Small intestine (tissue), 7 donors: Measurements from ENCODE around the gene GPR25. TPM values are rescaled to one million over a fixed set of nuclear protein-coding genes. Genes with fewer than 3 reads are reported as not detected.

Source experiments
- DNase-seq, 2 donors: peaks; one replicate each; pipeline versions ENCODE4 v3.0.0 to v3.0.0-alpha.2; 2013
- FAIRE-seq: peaks from 2 replicates; lab custom pipeline; 2012; peaks lifted over from hg19 to GRCh38; lab: Jason Lieb, UNC
- H3K27ac ChIP-seq, 3 donors: one replicate each; pipeline ENCODE4 v1.5.1; 2013; ENCODE audit warnings: low read length in 2 of 3, mild to moderate bottlenecking in 2 of 3, control low read depth in 1 of 3, inconsistent platforms in 1 of 3, low read depth in 1 of 3, moderate library complexity in 1 of 3
- H3K27me3 ChIP-seq, 3 donors: one replicate each; pipeline ENCODE4 v1.6.1; 2013; ENCODE audit warnings: low read length in 3 of 3, inconsistent platforms in 1 of 3; ENCODE audit not compliant: control insufficient read depth in 3 of 3, insufficient read depth in 3 of 3
- H3K36me3 ChIP-seq, 3 donors: one replicate each; pipeline ENCODE4 v1.6.1; 2013; ENCODE audit warnings: low read length in 3 of 3, inconsistent platforms in 1 of 3, low read depth in 1 of 3, mild to moderate bottlenecking in 1 of 3, moderate library complexity in 1 of 3; ENCODE audit not compliant: control insufficient read depth in 3 of 3, insufficient read depth in 2 of 3
- H3K4me1 ChIP-seq, 3 donors: one replicate each; pipeline ENCODE4 v1.6.1; 2013; ENCODE audit warnings: low read length in 2 of 3, inconsistent platforms in 1 of 3, low read depth in 1 of 3, mild to moderate bottlenecking in 1 of 3, moderate library complexity in 1 of 3; ENCODE audit not compliant: control insufficient read depth in 3 of 3, insufficient read depth in 2 of 3
- H3K4me3 ChIP-seq, 3 donors: one replicate each; pipeline ENCODE4 v1.5.1; 2013; ENCODE audit warnings: low read length in 3 of 3, control low read depth in 1 of 3, inconsistent platforms in 1 of 3, low read depth in 1 of 3, mild to moderate bottlenecking in 1 of 3, moderate library complexity in 1 of 3
- H3K9me3 ChIP-seq, 2 donors: one replicate each; pipeline ENCODE4 v1.6.1; 2013; ENCODE audit warnings: low read depth in 1 of 2, low read length in 1 of 2; ENCODE audit not compliant: control insufficient read depth in 2 of 2, insufficient read depth in 1 of 2
- WGBS, 3 donors: extraction: QIAGEN DNeasy Blood & Tissue Kit; methylation state at CpG; one replicate each; pipeline ENCODE4 v1.1.7; 2013; 5-methylcytosine and 5-hydroxymethylcytosine counted together
- polyA plus RNA-seq, 4 donors: library from polyadenylated mRNA; stranded (reverse) in 3 of 4; unstranded in 1 of 4; fragments of 200-250 nt in 3 of 4; fragments of 120-200 nt in 1 of 4; gene quantifications; one replicate each; pipeline versions ENCODE4 v1.2.1 to v1.2.3, GENCODE V29; 2013
- donor health status: healthy with polysubstance abuse.
- donor health status: control.
- donor health status: control.
- donor health status: Bipolar disorder and iron deficiency.
- donor health status: healthy.

The GPR25 gene
- polyA plus RNA-seq, 4 donors: 0.07 to 0.10 TPM; not detected in 2

DNA sequence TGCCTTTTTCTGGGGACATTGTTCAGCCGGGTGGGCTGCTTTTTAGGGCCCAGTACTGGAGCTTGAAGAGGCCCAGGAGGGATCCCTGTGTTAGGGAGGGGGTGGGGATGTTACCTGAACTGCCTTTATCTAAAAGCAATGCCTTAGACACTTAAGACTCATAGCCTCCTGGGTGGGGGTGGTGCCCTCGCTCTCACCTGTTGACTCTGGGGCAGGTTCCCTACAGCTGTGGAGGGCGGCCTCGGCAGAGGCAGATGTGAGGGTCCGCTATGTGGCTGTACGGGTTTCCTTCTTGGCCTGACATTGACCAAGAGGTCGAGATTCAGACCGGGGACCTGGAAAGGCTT is 22.6 kb downstream of the GPR25 start:
- FAIRE-seq (no peak), DNase-seq (peak; percentile 65 to 66)
- Histone ChIP-seq H3K4me3 (peak overlapping the region; percentile 43 to 87 (median 76)), H3K27ac (peak overlapping the region; percentile 97 to 99 (median 98)), H3K27me3 (no peaks in the 10 kb centered on the region), H3K36me3 (peaks cover 3 to 36% (median 18%) of the 10 kb centered on the region in 3 donors), H3K4me1 (peaks cover 0 to 55% (median 9%) of the 10 kb centered on the region in 3 donors), H3K9me3 (no peaks in the 10 kb centered on the region)
- 19 to 60% (median 20%) methylated on average over 8 of the region's 8 CpGs for WGBS, 3 donors

GRCh38 chr1:200895801-200896530 is 23.2 kb downstream of the GPR25 start:
- Histone ChIP-seq H3K36me3 (peaks cover 3 to 41% (median 23%) of the 10 kb centered on the region in 3 donors), H3K27ac (peak overlapping the region; percentile 97 to 99 (median 98)), H3K4me1 (peaks cover 0 to 55% (median 9%) of the 10 kb centered on the region in 3 donors), H3K9me3 (no peaks in the 10 kb centered on the region), H3K4me3 (peak overlapping the region; percentile 43 to 87 (median 76)), H3K27me3 (no peaks in the 10 kb centered on the region)
- DNase-seq: peak; percentile 88
- no peak for FAIRE-seq
- 23 to 62% (median 26%) methylated on average over 9 of the region's 9 CpGs for WGBS, 3 donors

DNA sequence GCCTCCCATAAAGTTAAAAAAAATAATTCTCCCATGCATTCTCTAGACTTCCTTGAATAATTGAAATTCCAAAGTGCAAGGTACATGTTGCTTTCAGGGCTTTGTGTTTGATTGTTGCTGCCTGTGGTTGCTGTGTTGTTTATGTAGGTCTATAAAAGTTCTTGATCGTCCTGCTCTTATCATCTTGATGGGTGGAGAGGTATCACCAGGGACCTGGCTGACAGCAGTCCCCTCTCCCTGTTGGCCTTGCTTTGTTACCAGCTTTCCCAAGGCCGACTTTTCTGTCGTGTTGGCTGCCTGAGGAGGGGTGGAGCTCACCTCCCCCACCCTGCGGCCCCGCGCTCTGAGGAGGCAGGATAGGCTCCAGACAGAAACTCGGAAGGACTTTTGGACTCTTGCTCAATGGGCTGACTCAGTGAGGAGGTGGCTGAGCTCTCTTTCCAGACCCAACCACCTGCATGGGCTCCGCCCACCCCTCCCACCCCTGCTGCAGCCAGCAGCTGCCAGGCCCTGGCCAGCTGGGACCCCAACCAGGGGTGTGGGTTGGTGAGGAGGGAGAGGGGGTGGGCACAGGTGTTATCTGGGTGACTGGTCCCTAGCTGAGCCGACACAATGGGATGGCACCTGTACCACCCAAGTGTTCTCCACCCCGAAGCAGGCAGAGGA is 23.9 kb downstream of the GPR25 start:
- no peak for FAIRE-seq
- 18 to 65% (median 29%) methylated on average over 10 of the region's 10 CpGs for WGBS, 3 donors
- H3K36me3 ChIP-seq: peaks cover 3 to 48% (median 28%) of the 10 kb centered on the region in 3 donors

DNA sequence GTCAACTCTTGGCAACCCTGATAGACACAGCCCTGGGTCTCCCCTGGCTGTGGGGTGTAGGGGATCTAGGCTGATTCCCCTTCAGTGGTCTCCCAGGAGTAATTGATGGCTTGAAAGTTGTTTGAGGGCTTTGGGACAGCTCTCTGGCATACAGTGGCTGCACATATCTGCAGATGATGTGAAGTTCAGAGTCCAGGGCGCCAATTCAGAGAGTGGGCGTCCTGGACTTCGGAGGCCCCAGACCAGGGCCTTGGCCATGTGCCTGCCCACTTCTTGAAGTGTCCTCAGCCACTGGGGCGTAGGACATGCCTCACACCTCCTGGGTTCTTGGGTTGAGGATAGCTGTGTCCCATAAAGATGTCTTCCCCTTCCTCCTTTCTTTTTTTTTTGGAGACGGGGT is 24.5 kb downstream of the GPR25 start:
- Histone ChIP-seq H3K27ac (peak overlapping the region; percentile 83 to 98 (median 97)), H3K27me3 (no peaks in the 10 kb centered on the region), H3K4me3 (peak overlapping the region in 2 of 3 donors; percentile 36 to 87), H3K9me3 (no peaks in the 10 kb centered on the region), H3K4me1 (peaks cover 0 to 68% (median 11%) of the 10 kb centered on the region in 3 donors), H3K36me3 (peaks cover 3 to 54% (median 31%) of the 10 kb centered on the region in 3 donors)
- 20 to 64% (median 39%) methylated on average over 5 of the region's 5 CpGs for WGBS, 3 donors
- DNase-seq: peak; percentile 73 to 81
- FAIRE-seq: no peak

More for the DNA sequence above, 23.9 kb downstream of the GPR25 start:
- peaks cover 0 to 62% (median 9%) of the 10 kb centered on the region in 3 donors for H3K4me1 ChIP-seq
- no peaks in the 10 kb centered on the region for H3K9me3 ChIP-seq
- peak overlapping the region; percentile 83 to 98 (median 97) for H3K27ac ChIP-seq
- H3K27me3 ChIP-seq: no peaks in the 10 kb centered on the region
- peak overlapping the region in 2 of 3 donors; percentile 76 to 87 for H3K4me3 ChIP-seq
- DNase-seq: peak; percentile 99

DNA sequence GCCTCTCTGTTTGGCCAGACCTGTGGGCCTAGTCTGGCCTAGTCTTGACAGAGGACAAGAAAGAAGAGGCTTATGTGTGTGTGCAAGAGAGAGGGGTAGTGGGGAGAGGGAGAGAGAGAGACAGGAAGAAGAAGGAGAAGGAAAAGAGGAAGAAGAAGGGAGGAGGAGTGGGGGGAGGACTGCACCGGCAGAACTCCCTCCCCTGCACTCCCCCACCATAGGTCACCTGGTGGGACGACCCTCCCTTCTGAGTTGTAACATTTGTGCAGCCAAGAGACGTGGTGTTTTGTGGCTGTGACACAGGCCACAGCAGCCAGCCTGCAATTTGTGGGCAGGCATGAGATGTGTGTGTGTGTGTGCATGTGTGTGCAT is 26.2 kb downstream of the GPR25 start:
- peak overlapping the region in 1 of 3 donors; percentile 87 for H3K4me3 ChIP-seq
- DNase-seq (no peak), FAIRE-seq (no peak)
- H3K36me3 ChIP-seq: peaks cover 3 to 69% (median 33%) of the 10 kb centered on the region in 3 donors
- no peaks in the 10 kb centered on the region for H3K27me3 ChIP-seq
- H3K9me3 ChIP-seq: no peaks in the 10 kb centered on the region
- 18 to 47% (median 22%) methylated on average over 3 of the region's 3 CpGs for WGBS, 3 donors
- peak overlapping the region in 1 of 3 donors; percentile 0 for H3K27ac ChIP-seq
- peaks cover 0 to 55% (median 11%) of the 10 kb centered on the region in 3 donors for H3K4me1 ChIP-seq

DNA sequence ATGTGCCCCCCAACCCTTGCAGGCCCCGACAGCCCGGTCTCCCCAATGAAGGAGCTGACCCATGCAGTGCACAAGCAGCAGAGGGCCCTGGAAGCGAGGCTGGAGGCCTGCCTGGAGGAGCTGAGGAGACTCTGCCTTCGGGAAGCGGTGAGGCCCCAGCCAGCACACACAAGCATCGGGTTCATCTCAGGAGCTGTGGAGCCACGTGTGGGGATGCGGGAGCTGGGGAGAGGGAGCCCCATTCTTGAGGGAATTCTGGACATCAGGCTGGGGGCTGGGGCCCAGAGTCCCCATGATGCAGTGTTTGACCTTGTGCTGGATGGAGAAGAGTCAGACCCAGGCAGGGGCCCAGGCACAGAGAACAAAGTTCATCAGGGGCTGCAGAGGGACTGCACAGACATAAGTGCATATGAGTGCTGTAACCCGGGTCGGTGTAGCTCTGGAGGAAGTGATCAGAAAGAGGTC is 26.7 kb downstream of the GPR25 start:
- H3K4me3 ChIP-seq: no peak overlapping the region
- H3K4me1 ChIP-seq: peaks cover 0 to 51% (median 11%) of the 10 kb centered on the region in 3 donors
- peaks cover 3 to 74% (median 33%) of the 10 kb centered on the region in 3 donors for H3K36me3 ChIP-seq
- H3K27ac ChIP-seq: peak overlapping the region in 1 of 3 donors; percentile 0
- H3K27me3 ChIP-seq: no peaks in the 10 kb centered on the region
- DNase-seq (no peak), FAIRE-seq (no peak)
- WGBS, 3 donors: 78 to 86% (median 83%) methylated on average over 10 of the region's 10 CpGs
- H3K9me3 ChIP-seq: no peaks in the 10 kb centered on the region

DNA sequence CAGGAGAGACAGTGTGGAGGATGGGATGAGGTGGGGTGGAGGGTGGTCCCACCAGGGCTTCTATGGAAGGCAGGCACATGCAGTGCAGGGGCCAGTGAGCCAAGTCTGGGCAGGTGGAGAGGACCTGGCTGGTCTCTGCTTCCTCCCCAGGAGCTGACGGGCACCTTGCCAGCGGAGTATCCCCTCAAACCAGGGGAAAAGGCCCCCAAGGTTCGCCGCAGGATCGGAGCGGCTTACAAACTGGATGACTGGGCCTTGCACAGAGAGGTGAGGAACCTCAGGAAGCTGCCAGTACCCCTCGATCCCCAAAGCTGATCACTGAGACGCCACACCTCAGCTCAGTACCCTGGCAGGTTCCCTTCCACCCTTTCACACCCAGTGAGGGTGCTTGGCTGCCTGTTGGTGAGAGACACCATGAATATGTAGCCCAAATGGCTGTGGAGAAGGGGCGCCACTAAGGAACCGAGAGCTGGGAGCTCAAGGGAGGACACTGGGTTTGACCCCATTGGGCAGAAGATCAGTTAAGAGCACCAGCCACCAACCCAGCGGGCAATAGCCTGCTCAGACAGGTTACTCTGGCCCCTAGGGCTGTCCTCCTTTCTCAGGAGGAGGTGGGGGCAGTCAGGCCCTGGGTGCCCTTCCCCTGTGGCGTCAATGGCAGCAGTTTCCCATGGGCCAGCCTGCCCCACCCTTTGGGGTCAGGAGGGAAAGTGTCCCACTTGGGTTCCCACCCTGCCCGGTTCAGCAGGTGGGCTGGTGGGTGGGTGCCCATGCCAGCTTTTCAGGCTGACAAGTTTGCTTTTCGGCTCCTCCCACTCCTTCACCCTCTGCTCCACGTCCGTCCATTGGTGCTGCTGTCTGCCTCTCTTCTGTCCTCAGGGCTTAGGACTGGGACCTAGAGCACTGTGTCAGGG is 27.4 kb downstream of the GPR25 start:
- H3K27me3 ChIP-seq: no peaks in the 10 kb centered on the region
- FAIRE-seq (no peak), DNase-seq (no peak)
- peaks cover 3 to 81% (median 33%) of the 10 kb centered on the region in 3 donors for H3K36me3 ChIP-seq
- peaks cover 4 to 50% (median 14%) of the 10 kb centered on the region in 3 donors for H3K4me1 ChIP-seq
- H3K27ac ChIP-seq: peak overlapping the region in 2 of 3 donors; percentile 8 to 52
- WGBS, 3 donors: 80 to 91% (median 83%) methylated on average over 16 of the region's 16 CpGs
- H3K9me3 ChIP-seq: no peaks in the 10 kb centered on the region
- H3K4me3 ChIP-seq: no peak overlapping the region
